ENCODE data around the gene RPAP3. TPM values are rescaled to one million over a fixed set of nuclear protein-coding genes. Genes with fewer than 3 reads are reported as not detected.

The RPAP3 gene
- 10 to 100 TPM in 5 of 6 donors, 1 to 10 TPM in 1; 6.5 to 28.0 (median 16.4) TPM for total RNA-seq

DNA sequence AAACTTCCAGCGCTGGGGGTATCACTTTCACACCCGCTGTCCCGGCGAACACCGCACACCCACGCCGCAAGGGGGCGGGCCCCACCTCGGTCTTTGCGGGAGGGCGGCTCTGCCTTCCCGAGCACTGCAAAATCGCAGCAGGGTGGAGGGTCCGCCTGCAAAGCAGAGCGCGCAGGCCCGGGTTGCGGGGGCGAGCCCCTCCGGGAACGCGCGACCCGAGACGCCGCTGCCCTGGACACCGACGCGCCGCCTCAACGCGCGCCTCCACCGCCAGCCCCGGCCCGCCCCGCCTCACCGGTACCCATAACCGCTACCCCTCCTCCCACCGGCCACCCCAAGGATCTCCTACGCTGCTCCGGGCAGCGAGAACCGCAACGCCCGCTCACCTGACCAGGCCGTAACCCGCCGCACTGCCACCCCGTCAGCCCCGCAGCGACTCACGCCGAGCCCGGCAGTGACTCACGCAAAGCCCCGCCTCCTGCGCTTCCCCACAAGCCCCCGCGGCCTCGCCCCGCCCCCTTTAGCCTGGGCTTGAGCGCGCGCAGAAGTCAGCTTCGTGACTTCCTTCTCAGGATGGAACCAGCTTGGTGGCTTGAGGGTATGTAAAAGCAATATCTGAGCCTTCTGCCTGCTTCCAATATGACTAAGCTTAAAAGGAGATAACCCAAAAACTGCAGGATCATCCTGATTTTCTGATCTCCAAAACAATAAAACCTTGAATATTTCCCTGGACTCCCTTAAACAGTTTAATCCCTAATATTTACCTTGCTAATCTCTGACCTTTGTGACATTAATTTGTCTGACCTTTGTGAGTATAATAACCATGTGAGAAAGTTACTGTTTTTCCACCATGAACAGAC, at the start of gene RPAP3:
RPAP3 (minus strand) TSS at position 465 of the 860 bp plus-strand sequence. CDS start 3,190 bp downstream, outside the sequence.
- no peaks in the 10 kb centered on the region for H3K36me3 ChIP-seq
- ATAC-seq (ENCODE audit: low FRiP score in 2 of 2) (peak; percentile 98 to 100), DNase-seq (peak; percentile 98 to 100)
- peak in 3 of 4 donors; percentile 55 to 86 (median 72) for TF ChIP-seq POLR2A (IDR thresholded peaks at IDR 0.05)
- TF ChIP-seq CTCF (IDR thresholded peaks at IDR 0.05): peak; percentile 47 to 85 (median 76)
- TF ChIP-seq EP300 (IDR thresholded peaks at IDR 0.05): no peak
- peak; percentile 94 to 97 for TF ChIP-seq POLR2AphosphoS5 (IDR thresholded peaks at IDR 0.05)
- WGBS, 2 donors: 0 to 7% methylated on average over 3 to 49 of the region's 66 CpGs
- H3K4me1 ChIP-seq: peaks cover 18 to 29% (median 23%) of the 10 kb centered on the region in 4 donors
- no peaks in the 10 kb centered on the region for H3K9me3 ChIP-seq
- H3K4me3 ChIP-seq: peak within 1 kb of the TSS; percentile 69 to 98 (median 96)
- no peaks in the 10 kb centered on the region for H3K27me3 ChIP-seq
- H3K27ac ChIP-seq: peak within 1 kb of the TSS; percentile 86 to 94 (median 92)

- no peak overlapping the region for H3K4me3 ChIP-seq
- peak in 1 of 2 donors; percentile 90 for DNase-seq
- H3K4me1 ChIP-seq: peaks cover 66 to 79% (median 70%) of the 10 kb centered on the region in 4 donors
- 42 to 67% methylated on average over 2 to 3 of the region's 3 CpGs for WGBS, 2 donors
- ATAC-seq (ENCODE audit: low FRiP score in 2 of 2): peak in 1 of 2 donors; percentile 70
- peak overlapping the region; percentile 66 to 90 (median 80) for H3K27ac ChIP-seq
- no peaks in the 10 kb centered on the region for H3K9me3 ChIP-seq
- TF ChIP-seq POLR2AphosphoS5 (IDR thresholded peaks at IDR 0.05): peak in 1 of 2 donors; percentile 61
- TF ChIP-seq POLR2A (IDR thresholded peaks at IDR 0.05): peak in 1 of 4 donors; percentile 23
- no peak for TF ChIP-seq CTCF (IDR thresholded peaks at IDR 0.05)
- TF ChIP-seq EP300 (IDR thresholded peaks at IDR 0.05): peak in 1 of 4 donors; percentile 15
- no peaks in the 10 kb centered on the region for H3K27me3 ChIP-seq
- H3K36me3 ChIP-seq: peaks cover 0 to 17% (median 6%) of the 10 kb centered on the region in 4 donors
These were observed 49.1 kb upstream of the RPAP3 start for GRCh38 chr12:47754881-47755280.

GRCh38 chr12:47754126-47754525, 48.3 kb upstream of the RPAP3 start:
- Histone ChIP-seq H3K4me3 (no peak overlapping the region), H3K36me3 (peaks cover 0 to 25% (median 11%) of the 10 kb centered on the region in 4 donors), H3K9me3 (no peaks in the 10 kb centered on the region), H3K27ac (peak overlapping the region; percentile 66 to 90 (median 80)), H3K27me3 (no peaks in the 10 kb centered on the region), H3K4me1 (peaks cover 59 to 71% (median 64%) of the 10 kb centered on the region in 4 donors)
- DNase-seq: no peak
- 63 to 78% methylated on average over 4 of the region's 4 CpGs for WGBS, 2 donors
- TF ChIP-seq EP300 (IDR thresholded peaks at IDR 0.05) (no peak), POLR2A (IDR thresholded peaks at IDR 0.05) (no peak), POLR2AphosphoS5 (IDR thresholded peaks at IDR 0.05) (no peak), CTCF (IDR thresholded peaks at IDR 0.05) (no peak)
- no peak for ATAC-seq (ENCODE audit: low FRiP score in 2 of 2)

- Histone ChIP-seq H3K36me3 (peaks cover 0 to 32% (median 17%) of the 10 kb centered on the region in 4 donors), H3K27me3 (no peaks in the 10 kb centered on the region), H3K4me3 (no peak overlapping the region), H3K4me1 (peaks cover 56 to 67% (median 60%) of the 10 kb centered on the region in 4 donors), H3K9me3 (no peaks in the 10 kb centered on the region), H3K27ac (peak overlapping the region; percentile 66 to 90 (median 80))
- 37 to 48% methylated on average over 7 to 11 of the region's 11 CpGs for WGBS, 2 donors
- TF ChIP-seq EP300 (IDR thresholded peaks at IDR 0.05): peak in 2 of 4 donors; percentile 48 to 54
- peak in 1 of 6 experiments; percentile 16 for TF ChIP-seq CTCF (IDR thresholded peaks at IDR 0.05)
- TF ChIP-seq POLR2AphosphoS5 (IDR thresholded peaks at IDR 0.05): peak; percentile 67 to 85
- peak in 1 of 4 donors; percentile 26 for TF ChIP-seq POLR2A (IDR thresholded peaks at IDR 0.05)
- DNase-seq (peak; percentile 85 to 93), ATAC-seq (ENCODE audit: low FRiP score in 2 of 2) (peak; percentile 38 to 86)
These were observed 47.5 kb upstream of the RPAP3 start for GRCh38 chr12:47753021-47754001.
